ENCODE results near the gene SMYD3.

The SMYD3 gene

DNA sequence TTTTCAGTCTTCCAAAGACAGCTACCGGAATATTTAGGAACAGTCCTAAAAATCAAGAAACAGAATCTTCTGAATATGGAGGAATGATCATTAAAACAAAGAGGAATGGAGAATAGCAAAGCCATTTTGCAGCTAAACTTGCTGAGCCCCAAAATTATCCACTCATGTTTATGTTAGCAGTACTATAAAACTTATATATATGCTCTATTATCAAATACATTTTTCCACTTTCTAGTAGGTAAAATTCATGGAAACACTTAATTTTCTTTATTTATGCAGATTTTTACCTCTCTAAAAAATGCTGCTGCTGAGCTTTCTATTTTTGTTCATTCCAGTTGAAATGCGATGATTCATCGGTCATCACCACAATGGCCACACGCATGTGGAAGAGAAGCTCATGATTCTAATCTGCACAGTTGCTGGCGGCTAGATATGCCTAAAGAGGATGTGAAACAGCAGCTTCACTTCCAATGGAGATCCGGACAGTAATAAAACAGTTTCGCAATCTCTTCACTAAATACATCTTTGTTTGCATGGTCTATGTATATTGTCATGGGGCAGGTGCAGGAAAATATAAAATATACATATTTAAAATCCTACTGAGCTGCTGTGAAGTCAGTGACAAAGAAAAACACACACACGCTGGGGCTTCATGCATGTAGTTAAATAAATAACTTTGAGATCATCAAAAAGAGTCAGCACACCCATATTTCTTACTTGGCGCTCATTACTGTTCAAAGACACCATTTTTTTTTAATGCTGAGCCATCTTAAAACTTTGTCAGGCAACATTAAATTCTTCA, 292.2 kb downstream of the SMYD3 start:
- H3K27ac ChIP-seq, result peak overlapping the region; percentile 48
- H3K36me3 ChIP-seq (replicated peaks), result no peaks in the 10 kb centered on the region
- no peak overlapping the region for H3K4me3 ChIP-seq (ENCODE audit: low read depth, low read length)
- peak; percentile 97 for DNase-seq
- TF ChIP-seq, protein P1, sequence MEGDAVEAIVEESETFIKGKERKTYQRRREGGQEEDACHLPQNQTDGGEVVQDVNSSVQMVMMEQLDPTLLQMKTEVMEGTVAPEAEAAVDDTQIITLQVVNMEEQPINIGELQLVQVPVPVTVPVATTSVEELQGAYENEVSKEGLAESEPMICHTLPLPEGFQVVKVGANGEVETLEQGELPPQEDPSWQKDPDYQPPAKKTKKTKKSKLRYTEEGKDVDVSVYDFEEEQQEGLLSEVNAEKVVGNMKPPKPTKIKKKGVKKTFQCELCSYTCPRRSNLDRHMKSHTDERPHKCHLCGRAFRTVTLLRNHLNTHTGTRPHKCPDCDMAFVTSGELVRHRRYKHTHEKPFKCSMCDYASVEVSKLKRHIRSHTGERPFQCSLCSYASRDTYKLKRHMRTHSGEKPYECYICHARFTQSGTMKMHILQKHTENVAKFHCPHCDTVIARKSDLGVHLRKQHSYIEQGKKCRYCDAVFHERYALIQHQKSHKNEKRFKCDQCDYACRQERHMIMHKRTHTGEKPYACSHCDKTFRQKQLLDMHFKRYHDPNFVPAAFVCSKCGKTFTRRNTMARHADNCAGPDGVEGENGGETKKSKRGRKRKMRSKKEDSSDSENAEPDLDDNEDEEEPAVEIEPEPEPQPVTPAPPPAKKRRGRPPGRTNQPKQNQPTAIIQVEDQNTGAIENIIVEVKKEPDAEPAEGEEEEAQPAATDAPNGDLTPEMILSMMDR (IDR thresholded peaks at IDR 0.05; ENCODE audit: low read depth, low read length, missing control alignments), result no peak
- H3K27me3 ChIP-seq (replicated peaks), result no peaks in the 10 kb centered on the region
- in situ Hi-C loops (cut with HindIII; ENCODE audit: low pct_ligation_motif_present, low sequenced_read_pairs), result no loop called here

DNA sequence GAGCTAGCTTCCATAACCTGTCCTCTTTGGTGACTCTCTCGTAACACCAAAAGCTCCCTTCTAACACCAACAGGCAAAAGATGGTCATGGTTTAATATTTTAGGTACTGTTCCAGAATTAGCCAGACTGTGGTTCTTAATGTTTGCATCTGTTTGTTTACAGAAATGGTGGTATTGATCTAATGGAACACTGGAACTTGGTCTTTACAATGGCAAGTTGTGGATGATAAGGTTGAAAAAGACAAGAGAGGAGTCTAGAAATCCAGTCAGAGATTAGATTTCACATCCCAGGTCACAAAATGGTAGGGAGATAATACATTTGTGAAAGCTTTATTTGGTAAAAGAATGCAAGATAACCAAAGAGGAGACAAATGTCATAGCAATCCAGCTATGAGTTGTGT, 293.1 kb downstream of the SMYD3 start:
- H3K4me3 ChIP-seq (ENCODE audit: low read depth, low read length), result no peak overlapping the region
- H3K27me3 ChIP-seq (replicated peaks), result no peaks in the 10 kb centered on the region
- no peak overlapping the region for H3K27ac ChIP-seq
- H3K36me3 ChIP-seq (replicated peaks), result no peaks in the 10 kb centered on the region
- in situ Hi-C loops (cut with HindIII; ENCODE audit: low pct_ligation_motif_present, low sequenced_read_pairs), result no loop called here
- DNase-seq, result no peak
- TF ChIP-seq, protein P1 (IDR thresholded peaks at IDR 0.05; ENCODE audit: low read depth, low read length, missing control alignments), result no peak

GRCh38 chr1:246213502-246213901, 293.6 kb downstream of the SMYD3 start:
- in situ Hi-C loops (cut with HindIII; ENCODE audit: low pct_ligation_motif_present, low sequenced_read_pairs), result no loop called here
- no peak for DNase-seq

GRCh38 chr1:246213036-246213435, 294.0 kb downstream of the SMYD3 start:
- no peaks in the 10 kb centered on the region for H3K27me3 ChIP-seq (replicated peaks)
- no peak for DNase-seq
- H3K4me3 ChIP-seq (ENCODE audit: low read depth, low read length), result no peak overlapping the region
- in situ Hi-C loops (cut with HindIII; ENCODE audit: low pct_ligation_motif_present, low sequenced_read_pairs), result no loop called here
- no peaks in the 10 kb centered on the region for H3K36me3 ChIP-seq (replicated peaks)
- no peak overlapping the region for H3K27ac ChIP-seq
- TF ChIP-seq, protein P1 (IDR thresholded peaks at IDR 0.05; ENCODE audit: low read depth, low read length, missing control alignments), result no peak

More at GRCh38 chr1:246213502-246213901, 293.6 kb downstream of the SMYD3 start:
- H3K36me3 ChIP-seq (replicated peaks), result no peaks in the 10 kb centered on the region
- TF ChIP-seq, protein P1 (IDR thresholded peaks at IDR 0.05; ENCODE audit: low read depth, low read length, missing control alignments), result no peak
- no peak overlapping the region for H3K4me3 ChIP-seq (ENCODE audit: low read depth, low read length)
- H3K27me3 ChIP-seq (replicated peaks), result no peaks in the 10 kb centered on the region
- no peak overlapping the region for H3K27ac ChIP-seq

DNA sequence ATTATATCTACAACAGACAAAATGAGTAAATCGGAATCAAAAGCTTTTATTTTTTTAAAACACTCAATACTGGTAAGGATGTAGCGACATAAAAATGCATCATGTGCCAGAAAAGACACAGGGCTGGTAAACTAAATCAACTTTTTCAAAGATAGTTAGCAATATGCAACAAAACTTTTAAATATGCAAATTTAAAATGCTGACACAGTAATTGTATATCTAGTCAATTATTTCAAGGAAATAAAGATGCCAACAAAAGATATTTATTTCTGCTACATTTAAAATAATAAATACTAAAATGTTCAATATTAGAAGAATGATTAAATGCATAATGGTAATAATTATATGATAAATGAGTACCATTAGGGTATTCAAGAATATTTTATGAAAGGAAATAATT, 295.1 kb downstream of the SMYD3 start:
- no peak for DNase-seq
- in situ Hi-C loops (cut with HindIII; ENCODE audit: low pct_ligation_motif_present, low sequenced_read_pairs), result no loop called here
- Histone ChIP-seq H3K27me3 (replicated peaks) (no peaks in the 10 kb centered on the region), H3K27ac (no peak overlapping the region), H3K4me3 (ENCODE audit: low read depth, low read length) (no peak overlapping the region), H3K36me3 (replicated peaks) (no peaks in the 10 kb centered on the region)
- TF ChIP-seq, protein P1 (IDR thresholded peaks at IDR 0.05; ENCODE audit: low read depth, low read length, missing control alignments), result no peak

GRCh38 chr1:246210756-246211155, 296.3 kb downstream of the SMYD3 start:
- H3K36me3 ChIP-seq (replicated peaks), result no peaks in the 10 kb centered on the region
- H3K4me3 ChIP-seq (ENCODE audit: low read depth, low read length), result no peak overlapping the region
- in situ Hi-C loops (cut with HindIII; ENCODE audit: low pct_ligation_motif_present, low sequenced_read_pairs), result no loop called here
- H3K27me3 ChIP-seq (replicated peaks), result no peaks in the 10 kb centered on the region
- TF ChIP-seq, protein P1 (IDR thresholded peaks at IDR 0.05; ENCODE audit: low read depth, low read length, missing control alignments), result no peak
- no peak for DNase-seq
- no peak overlapping the region for H3K27ac ChIP-seq
